Prostate gland (tissue), 2 donors: ENCODE results near the gene RAB3IP. TPM values are rescaled to one million over a fixed set of nuclear protein-coding genes. Genes with fewer than 3 reads are reported as not detected.

ENCODE experiments used
- DNase-seq: peaks from one replicate; pipeline ENCODE4 v3.0.0-alpha.2; 2019; ENCODE audit warnings: low spot score
- H3K27ac ChIP-seq, 2 donors: fragments of 200-600 bp; sonication (generic); 2 replicates each; pipeline ENCODE4 v1.5.1; 2017 to 2019
- H3K27me3 ChIP-seq: fragments of 200-600 bp; sonication (generic); replicated peaks from 2 replicates; pipeline ENCODE4 v1.5.1; 2019; ENCODE audit not compliant: insufficient read depth
- H3K36me3 ChIP-seq, 2 donors: fragments of 200-600 bp; sonication (generic); 1 replicate in 1 of 2; 2 replicates in 1 of 2; pipeline versions ENCODE4 v1.5.1 to v1.8.1; 2017 to 2019
- H3K4me1 ChIP-seq: fragments of 200-600 bp; sonication (generic); replicated peaks from 2 replicates; pipeline ENCODE4 v1.5.1; 2019
- H3K4me3 ChIP-seq, 2 donors: fragments of 200-600 bp; sonication (generic); 2 replicates each; pipeline ENCODE4 v1.5.1; 2017 to 2019
- H3K9me3 ChIP-seq: fragments of 200-600 bp; sonication (generic); 2 replicates; pipeline ENCODE4 v1.5.1; 2017
- POLR2A ChIP-seq: fragments of 450-650 bp; IDR thresholded peaks from one replicate; pipeline ENCODE4 v1.6.1; 2016; ENCODE audit warnings: antibody characterized with exemption, mild to moderate bottlenecking
- POLR2AphosphoS5 ChIP-seq: sonication (generic); formaldehyde crosslinking; IDR thresholded peaks from one replicate; pipeline ENCODE4 v1.6.1; 2017; ENCODE audit warnings: antibody characterized with exemption
- WGBS: methylation state at CpG from one replicate; pipeline ENCODE4 v1.1.5; 2018; 5-methylcytosine and 5-hydroxymethylcytosine counted together
- intact Hi-C: fragments of 100-400 bp; cut with DNase I; formaldehyde crosslinking; loops from one replicate; pipeline ENCODE4 v1.14.2; 2022
- total RNA-seq, 2 donors: library from RNA; depleted of rRNA; stranded (reverse); fragments of >200 nt; gene quantifications; one replicate each; pipeline ENCODE4 v1.1.0, GENCODE V29; 2016
- TF ChIP-seq, protein P1 (sequence below), 4 experiments: fragments of 200-600 bp in 2 of 4; fragments of 450-650 bp in 2 of 4; sonication (generic) in 2 of 4; IDR thresholded peaks; 1 replicate in 3 of 4; 2 replicates in 1 of 4; pipeline ENCODE4 v1.5.1; 2016 to 2019; ENCODE audit warnings: antibody characterized with exemption in 4 of 4, mild to moderate bottlenecking in 2 of 4, moderate library complexity in 2 of 4

The RAB3IP gene, protein sequence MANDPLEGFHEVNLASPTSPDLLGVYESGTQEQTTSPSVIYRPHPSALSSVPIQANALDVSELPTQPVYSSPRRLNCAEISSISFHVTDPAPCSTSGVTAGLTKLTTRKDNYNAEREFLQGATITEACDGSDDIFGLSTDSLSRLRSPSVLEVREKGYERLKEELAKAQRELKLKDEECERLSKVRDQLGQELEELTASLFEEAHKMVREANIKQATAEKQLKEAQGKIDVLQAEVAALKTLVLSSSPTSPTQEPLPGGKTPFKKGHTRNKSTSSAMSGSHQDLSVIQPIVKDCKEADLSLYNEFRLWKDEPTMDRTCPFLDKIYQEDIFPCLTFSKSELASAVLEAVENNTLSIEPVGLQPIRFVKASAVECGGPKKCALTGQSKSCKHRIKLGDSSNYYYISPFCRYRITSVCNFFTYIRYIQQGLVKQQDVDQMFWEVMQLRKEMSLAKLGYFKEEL
- total RNA-seq: 10 to 100 TPM; 35.2 to 40.3 TPM

DNA sequence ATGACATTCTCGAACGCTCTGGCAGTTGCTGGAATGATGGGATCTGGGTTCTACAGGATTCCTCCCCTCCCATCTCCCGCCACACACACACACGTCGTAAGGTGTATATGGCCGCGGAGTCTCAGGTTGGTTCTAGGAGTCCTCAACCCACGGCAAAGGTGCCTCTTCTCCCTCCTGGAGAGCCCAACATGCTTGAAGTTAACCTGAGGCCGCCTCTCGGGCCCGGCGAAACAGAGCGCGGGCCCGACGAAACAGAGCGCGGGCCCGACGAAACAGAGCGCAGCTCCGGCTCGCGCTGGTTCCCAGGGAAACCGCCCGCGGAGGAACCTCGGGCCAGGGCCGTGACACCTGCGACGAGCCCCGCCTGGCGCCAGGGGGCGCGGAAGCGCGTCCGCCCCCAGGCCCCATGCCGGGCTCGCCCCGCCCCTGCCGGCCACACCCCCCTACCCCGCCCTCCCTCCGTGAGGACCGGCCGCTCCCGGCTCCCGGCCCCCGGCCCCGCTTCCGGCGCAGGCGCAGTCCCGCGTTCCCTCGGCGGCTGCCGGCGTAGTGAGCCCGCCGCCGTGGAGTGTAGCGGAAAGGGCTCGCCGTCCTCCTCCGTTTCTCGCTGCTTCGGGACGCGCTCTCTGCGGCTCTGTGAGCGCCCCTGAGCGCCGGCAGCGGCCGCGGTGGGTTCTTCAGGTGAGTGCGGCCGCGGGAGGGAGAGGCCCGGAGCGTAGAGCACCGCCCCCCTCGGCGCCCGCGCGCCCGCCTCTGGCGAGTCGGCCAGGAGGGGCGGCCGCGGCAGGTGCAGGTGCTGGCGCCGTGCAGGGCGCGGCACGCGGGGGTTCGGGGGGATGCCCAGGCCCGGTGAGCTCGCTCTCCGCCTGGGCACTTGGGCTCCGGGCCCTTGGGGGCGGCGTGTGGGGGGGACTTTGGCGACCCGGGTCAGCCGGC lies at the start of gene RAB3IP:
Gene RAB3IP, plus strand, starts transcription at position 510 of the 936 bp plus-strand sequence. CDS start 16,549 bp downstream, outside the sequence.
- TF ChIP-seq, protein P1, sequence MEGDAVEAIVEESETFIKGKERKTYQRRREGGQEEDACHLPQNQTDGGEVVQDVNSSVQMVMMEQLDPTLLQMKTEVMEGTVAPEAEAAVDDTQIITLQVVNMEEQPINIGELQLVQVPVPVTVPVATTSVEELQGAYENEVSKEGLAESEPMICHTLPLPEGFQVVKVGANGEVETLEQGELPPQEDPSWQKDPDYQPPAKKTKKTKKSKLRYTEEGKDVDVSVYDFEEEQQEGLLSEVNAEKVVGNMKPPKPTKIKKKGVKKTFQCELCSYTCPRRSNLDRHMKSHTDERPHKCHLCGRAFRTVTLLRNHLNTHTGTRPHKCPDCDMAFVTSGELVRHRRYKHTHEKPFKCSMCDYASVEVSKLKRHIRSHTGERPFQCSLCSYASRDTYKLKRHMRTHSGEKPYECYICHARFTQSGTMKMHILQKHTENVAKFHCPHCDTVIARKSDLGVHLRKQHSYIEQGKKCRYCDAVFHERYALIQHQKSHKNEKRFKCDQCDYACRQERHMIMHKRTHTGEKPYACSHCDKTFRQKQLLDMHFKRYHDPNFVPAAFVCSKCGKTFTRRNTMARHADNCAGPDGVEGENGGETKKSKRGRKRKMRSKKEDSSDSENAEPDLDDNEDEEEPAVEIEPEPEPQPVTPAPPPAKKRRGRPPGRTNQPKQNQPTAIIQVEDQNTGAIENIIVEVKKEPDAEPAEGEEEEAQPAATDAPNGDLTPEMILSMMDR (IDR thresholded peaks at IDR 0.05): peak; percentile 57 to 72 (median 70)
- TF ChIP-seq POLR2A: peak; percentile 74
- peak; percentile 48 for TF ChIP-seq POLR2AphosphoS5
- Histone ChIP-seq H3K36me3 (no peaks in the 10 kb centered on the region), H3K4me3 (peak within 1 kb of the TSS; percentile 84 to 92), H3K9me3 (no peaks in the 10 kb centered on the region), H3K27ac (peak within 1 kb of the TSS; percentile 94 to 95), H3K27me3 (no peaks in the 10 kb centered on the region), H3K4me1 (no peaks in the 10 kb centered on the region)
- intact Hi-C loops: no loop called here
- peak; percentile 88 for DNase-seq
- 2% methylated on average over 32 of the region's 110 CpGs for WGBS

DNA sequence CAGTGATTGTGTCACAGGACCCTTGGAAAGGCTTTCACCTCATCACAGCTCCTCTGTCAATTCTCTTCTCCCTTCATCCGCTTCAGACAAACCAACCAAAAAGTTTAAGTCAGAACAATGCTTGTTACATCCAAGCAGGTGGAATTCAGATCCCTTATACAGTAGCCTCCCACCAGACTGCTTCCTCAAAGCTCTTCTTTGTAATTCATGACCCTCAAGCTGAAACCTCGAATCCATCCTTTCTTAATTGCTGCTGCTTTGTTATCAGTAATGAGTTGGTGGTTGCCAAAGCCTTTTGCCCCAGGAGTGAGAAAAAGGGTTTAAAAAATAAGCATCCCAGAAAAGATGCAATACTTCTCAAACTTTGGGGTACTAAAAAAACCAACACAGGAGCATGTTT lies 49.0 kb upstream of the RAB3IP start:
- Histone ChIP-seq H3K27me3 (no peaks in the 10 kb centered on the region), H3K27ac (peak overlapping the region; percentile 39 to 48), H3K9me3 (no peaks in the 10 kb centered on the region), H3K36me3 (no peaks in the 10 kb centered on the region), H3K4me3 (no peak overlapping the region), H3K4me1 (peaks cover 4% of the 10 kb centered on the region)
- TF ChIP-seq POLR2AphosphoS5 (no peak), POLR2A (no peak)
- TF ChIP-seq, protein P1 (IDR thresholded peaks at IDR 0.05): no peak
- WGBS: 71% methylated on average over 2 of the region's 2 CpGs
- DNase-seq: no peak
- intact Hi-C loops: no loop called here

DNA sequence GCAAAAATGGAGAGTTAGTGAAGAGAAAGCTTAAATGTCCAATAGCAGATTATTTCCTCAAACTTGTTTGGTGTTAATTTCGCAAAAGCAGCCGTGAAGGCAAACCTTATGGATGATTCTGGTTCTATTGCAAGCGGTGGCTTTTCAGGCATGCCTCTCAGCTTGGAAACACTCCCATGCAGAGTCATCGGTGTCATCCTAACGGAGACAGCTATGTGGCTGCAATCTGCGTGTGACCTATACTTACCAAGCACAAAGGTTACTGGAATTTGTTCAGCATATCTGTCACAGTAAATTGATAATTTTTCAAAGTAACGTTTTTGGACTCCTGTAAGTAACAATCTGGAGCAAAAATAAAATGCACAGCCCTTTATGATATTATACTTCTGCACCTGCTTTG lies 44.5 kb upstream of the RAB3IP start:
- intact Hi-C loops: no loop called here
- no peaks in the 10 kb centered on the region for H3K9me3 ChIP-seq
- DNase-seq: no peak
- no peak overlapping the region for H3K4me3 ChIP-seq
- no peaks in the 10 kb centered on the region for H3K27me3 ChIP-seq
- H3K36me3 ChIP-seq: no peaks in the 10 kb centered on the region
- TF ChIP-seq POLR2A (no peak), POLR2AphosphoS5 (no peak)
- TF ChIP-seq, protein P1 (IDR thresholded peaks at IDR 0.05): no peak
- no peak overlapping the region for H3K27ac ChIP-seq
- WGBS: 78% methylated on average over 7 of the region's 7 CpGs
- H3K4me1 ChIP-seq: no peaks in the 10 kb centered on the region

DNA sequence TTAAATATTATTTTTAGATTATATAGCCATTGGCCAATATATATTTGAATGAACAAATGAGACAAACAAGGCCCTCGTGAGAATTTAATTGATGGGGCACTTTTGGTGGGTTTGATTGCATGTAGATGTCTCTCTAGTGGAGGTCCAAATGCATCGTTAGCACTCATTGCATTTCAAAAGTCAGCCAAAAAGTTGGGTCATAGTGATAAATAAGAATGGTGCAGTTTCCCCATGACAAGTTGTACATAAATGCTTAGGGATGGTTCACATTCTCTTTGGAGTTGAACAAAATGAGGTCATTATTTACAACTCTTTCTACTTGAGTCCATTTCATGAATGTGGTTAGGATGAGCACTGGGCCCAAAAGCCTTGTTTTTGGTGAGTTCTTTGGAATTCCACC lies 40.6 kb upstream of the RAB3IP start:
- TF ChIP-seq POLR2AphosphoS5: no peak
- no peak for TF ChIP-seq POLR2A
- TF ChIP-seq, protein P1 (IDR thresholded peaks at IDR 0.05): no peak
- intact Hi-C loops: no loop called here
- no peaks in the 10 kb centered on the region for H3K4me1 ChIP-seq
- no peaks in the 10 kb centered on the region for H3K9me3 ChIP-seq
- DNase-seq: no peak
- no peaks in the 10 kb centered on the region for H3K27me3 ChIP-seq
- H3K4me3 ChIP-seq: no peak overlapping the region
- H3K36me3 ChIP-seq: no peaks in the 10 kb centered on the region
- H3K27ac ChIP-seq: peak overlapping the region; percentile 81 to 85
- WGBS: 75% methylated on average over 2 of the region's 2 CpGs
